GM12878 (cell line): Measurements from ENCODE around the gene CDC42BPB. TPM values are rescaled to one million over a fixed set of nuclear protein-coding genes. Genes with fewer than 3 reads are reported as not detected.

Source experiments
- ATAC-seq: fragments of 200-7000 bp; cut with Tn5 transposase; 3 replicates; pipeline ENCODE4 v1.9.1; 2020; ENCODE audit warnings: mild to moderate bottlenecking, moderate library complexity
- BruUV-seq: library from RNA; stranded (reverse); fragments of 400-500 nt; replicated peaks from 2 replicates; lab custom pipeline; 2021; lab: Mats Ljungman, UMichigan
- CTCF ChIA-PET: fragments of 300-600 bp; sonication (Branson Sonifier 250); formaldehyde crosslinking; extraction: SDS; loops from one replicate; lab custom pipeline; 2021; ENCODE audit warnings: inconsistent platforms; lab: Yijun Ruan, JAX
- POLR2A ChIA-PET: fragments of 350-600 bp; formaldehyde crosslinking; extraction: SDS; loops from one replicate; lab custom pipeline; 2021; ENCODE audit warnings: inconsistent platforms; lab: Charles Lee
- RAD21 ChIA-PET: fragments of 300-600 bp; sonication (Branson Sonifier 250); formaldehyde crosslinking; loops from one replicate; lab custom pipeline; 2023; ENCODE audit warnings: antibody characterized with exemption; ENCODE audit not compliant: unreplicated experiment; lab: Charles Lee
- SMC1A ChIA-PET: fragments of 300-600 bp; sonication (Branson Sonifier 250); formaldehyde crosslinking; loops from one replicate; lab custom pipeline; 2023; ENCODE audit not compliant: unreplicated experiment, uncharacterized antibody; lab: Charles Lee
- DNase-seq: peaks from one replicate; pipeline ENCODE4 v3.0.0-alpha.2; 2011; ENCODE audit warnings: low read depth, low spot score
- FAIRE-seq: peaks from 3 replicates; lab custom pipeline; 2011; peaks lifted over from hg19 to GRCh38; lab: Jason Lieb, UNC
- H2AFZ ChIP-seq: 2 replicates; pipeline ENCODE4 v1.6.0; 2011; ENCODE audit warnings: low read depth, low read length, control low read depth; ENCODE audit not compliant: control insufficient read depth
- H3K27ac ChIP-seq: 2 replicates; pipeline ENCODE4 v1.5.1; 2011; ENCODE audit warnings: control low read depth; ENCODE audit not compliant: control insufficient read depth, insufficient read depth
- H3K27me3 ChIP-seq, 2 experiments: replicated peaks in 1 of 2; 2 replicates each; pipeline versions ENCODE4 v1.6.0 to v1.6.1; 2011; ENCODE audit warnings: low read length in 1 of 2; ENCODE audit not compliant: control insufficient read depth in 2 of 2, insufficient read depth in 2 of 2
- H3K36me3 ChIP-seq, 2 experiments: 2 replicates each; pipeline ENCODE4 v1.5.1; 2011; ENCODE audit warnings: low read length in 1 of 2; ENCODE audit not compliant: control insufficient read depth in 2 of 2, insufficient read depth in 2 of 2
- H3K4me1 ChIP-seq: 2 replicates; pipeline ENCODE4 v1.6.1; 2011; ENCODE audit warnings: mild to moderate bottlenecking, low read length, moderate library complexity, mixed read lengths; ENCODE audit not compliant: control insufficient read depth, insufficient read depth
- H3K4me2 ChIP-seq: 2 replicates; pipeline ENCODE4 v1.6.0; 2011; ENCODE audit warnings: control low read depth; ENCODE audit not compliant: control insufficient read depth, insufficient read depth
- H3K4me3 ChIP-seq: fragments of 200-600 bp; sonication (generic); 2 replicates; pipeline ENCODE4 v1.5.1; 2016
- H3K79me2 ChIP-seq: 2 replicates; pipeline ENCODE4 v1.6.0; 2011; ENCODE audit warnings: low read length; ENCODE audit not compliant: control insufficient read depth, insufficient read depth
- H3K9ac ChIP-seq: 2 replicates; pipeline ENCODE4 v1.8.0; 2011; ENCODE audit warnings: low read length, control low read depth, mixed read lengths; ENCODE audit not compliant: control insufficient read depth, insufficient read depth
- H3K9me3 ChIP-seq: replicated peaks from 3 replicates; pipeline ENCODE4 v1.5.1; 2011; ENCODE audit warnings: mild to moderate bottlenecking, low read length; ENCODE audit not compliant: control insufficient read depth, insufficient read depth
- H4K20me1 ChIP-seq: 2 replicates; pipeline ENCODE4 v1.6.0; 2011; ENCODE audit not compliant: control insufficient read depth, insufficient read depth
- BACH1 ChIP-seq: fragments of 450-650 bp; IDR thresholded peaks from 2 replicates; pipeline ENCODE4 v1.6.1; 2017; ENCODE audit warnings: mild to moderate bottlenecking, borderline replicate concordance
- CEBPB ChIP-seq, 2 experiments: fragments of 150-350 bp in 1 of 2; IDR thresholded peaks; 2 replicates each; pipeline ENCODE4 v1.6.1; 2012 to 2014; ENCODE audit warnings: low read depth in 2 of 2, low read length in 2 of 2, borderline replicate concordance in 1 of 2, inconsistent platforms in 1 of 2
- CEBPZ ChIP-seq: fragments of 150-350 bp; IDR thresholded peaks from 2 replicates; pipeline ENCODE4 v1.6.1; 2016; ENCODE audit warnings: low read depth, low read length
- CHD2 ChIP-seq: IDR thresholded peaks from 2 replicates; pipeline ENCODE4 v1.6.1; 2011; ENCODE audit warnings: low read depth, low read length, improper control_type of control experiment, borderline replicate concordance
- CREM ChIP-seq: IDR thresholded peaks from 2 replicates; pipeline ENCODE4 v1.6.1; 2014; ENCODE audit warnings: antibody characterized with exemption, low read depth
- IKZF1 ChIP-seq: fragments of 450-650 bp; conservative IDR thresholded peaks from 2 replicates; pipeline ENCODE4 v1.6.1; 2017; ENCODE audit warnings: antibody characterized with exemption, mild to moderate bottlenecking
- MEF2B ChIP-seq: fragments of 450-650 bp; IDR thresholded peaks from 2 replicates; pipeline ENCODE4 v1.6.1; 2018; ENCODE audit warnings: mild to moderate bottlenecking, moderate library complexity; ENCODE audit not compliant: partially characterized antibody, poor library complexity, severe bottlenecking
- MXI1 ChIP-seq: fragments of 150-350 bp; IDR thresholded peaks from 2 replicates; pipeline ENCODE4 v1.6.1; 2011; ENCODE audit warnings: low read depth, mild to moderate bottlenecking, inconsistent platforms, low read length, improper control_type of control experiment
- POLR2AphosphoS5 ChIP-seq: IDR thresholded peaks from 2 replicates; pipeline ENCODE4 v1.6.1; 2011; ENCODE audit warnings: mild to moderate bottlenecking, low read length, inconsistent platforms
- SRF ChIP-seq, 2 experiments: IDR thresholded peaks; 2 replicates each; pipeline ENCODE4 v1.6.1; 2011; ENCODE audit warnings: low read depth in 2 of 2, low read length in 2 of 2, mild to moderate bottlenecking in 1 of 2, moderate library complexity in 1 of 2
- TCF7 ChIP-seq: IDR thresholded peaks from 2 replicates; pipeline ENCODE4 v1.6.1; 2014; ENCODE audit warnings: antibody characterized with exemption, borderline replicate concordance
- ZBTB11 ChIP-seq: fragments of 450-650 bp; formaldehyde crosslinking; IDR thresholded peaks from 2 replicates; pipeline ENCODE4 v1.5.0; 2022; ENCODE audit warnings: mild to moderate bottlenecking, missing genetic modification characterization
- ZBTB33 ChIP-seq: fragments of 450-650 bp; IDR thresholded peaks from 2 replicates; pipeline ENCODE4 v1.6.1; 2017; ENCODE audit warnings: mild to moderate bottlenecking
- ZSCAN29 ChIP-seq: fragments of 450-650 bp; IDR thresholded peaks from 2 replicates; pipeline ENCODE4 v1.6.1; 2017; ENCODE audit warnings: mild to moderate bottlenecking, moderate library complexity
- WGBS: methylation state at CpG from one replicate; pipeline ENCODE4 v1.1.6; 2016; ENCODE audit warnings: low lambda C conversion rate; ENCODE audit not compliant: insufficient replicate concordance, insufficient coverage; ENCODE audit errors: missing lambda C conversion rate; 5-methylcytosine and 5-hydroxymethylcytosine counted together
- in situ Hi-C: fragments of 300-500 bp; cut with MboI; formaldehyde crosslinking; loops from 9 replicates; pipeline ENCODE4 v1.14.3; 2018; ENCODE audit warnings: mixed read lengths
- intact Hi-C: fragments of 100-400 bp; cut with micrococcal nuclease; formaldehyde crosslinking; loops from one replicate; pipeline ENCODE4 v1.14.2; 2022; ENCODE audit not compliant: unreplicated experiment
- polyA plus RNA-seq, 11 experiments: library from polyadenylated mRNA; depleted of rRNA in 4 of 11; unstranded in 6 of 11; stranded (reverse) in 5 of 11; fragments of >200 nt; fragmentation: Nextera tagmentation in 4 of 11; fragmentation: Illumina TruSeq in 1 of 11; extraction: Ambion mirVana in 4 of 11; extraction: Trizol in 1 of 11; gene quantifications; 1 replicate in 1 of 11; 2 replicates in 10 of 11; pipeline versions ENCODE4 v1.2.1 to v1.2.3, GENCODE V29; 2011 to 2016; ENCODE audit warnings: inconsistent platforms in 2 of 11, missing spikeins in 2 of 11, low read depth in 1 of 11
- total RNA-seq, 4 experiments: library from RNA; depleted of rRNA in 3 of 4; stranded (reverse); fragments of >200 nt in 3 of 4; fragmentation: Illumina TruSeq in 1 of 4; extraction: Trizol in 1 of 4; gene quantifications; 2 replicates each; pipeline versions ENCODE4 v1.2.1 to v1.2.3, GENCODE V29; 2013 to 2021

Gene CDC42BPB
- total and polyA plus RNA-seq, 10 of the 15 experiments (the other 5 are each of a cell fraction or from before 2014, with no cell fraction given) = 0.42 to 22.1 (median 13.3) TPM

GRCh38 chr14:102911541-102911951 is 145.8 kb downstream of the CDC42BPB start:
- ChIA-PET SMC1A (no interaction called here), CTCF (interaction anchor here (1.2 kb wide), 1 partner anchor 126 kb away, joined by 3 read pairs; no protein-coding TSS in a partner anchor), RAD21 (no interaction called here), POLR2A (no interaction called here)
- no peak for FAIRE-seq
- no peak overlapping the region for H3K27ac ChIP-seq
- H4K20me1 ChIP-seq = no peaks in the 10 kb centered on the region
- H3K36me3 ChIP-seq = peaks cover 7 to 15% of the 10 kb centered on the region in 2 experiments; a peak in 3 of 4 replicates
- H3K79me2 ChIP-seq = no peaks in the 10 kb centered on the region
- ATAC-seq = no peak
- H3K27me3 ChIP-seq = no peaks in the 10 kb centered on the region
- TF ChIP-seq ZSCAN29 (no peak), CEBPB (IDR thresholded peaks at IDR 0.05; ENCODE audit: borderline replicate concordance in 1 of 2, low read depth in 2 of 2, low read length in 2 of 2) (no peak), CEBPZ (no peak), CREM (no peak), ZBTB33 (no peak), ZBTB11 (no peak), MEF2B (no peak), SRF (IDR thresholded peaks at IDR 0.05; ENCODE audit: low read depth in 2 of 2, low read length in 2 of 2) (no peak), CHD2 (no peak), TCF7 (no peak), IKZF1 (no peak), BACH1 (no peak), MXI1 (no peak), POLR2AphosphoS5 (no peak)
- H2AFZ ChIP-seq = no peak overlapping the region
- H3K4me1 ChIP-seq = peaks cover 10% of the 10 kb centered on the region
- 96% methylated on average over 19 of the region's 19 CpGs for WGBS
- intact Hi-C loops = loop anchor here (10.0 kb wide), 2 partner anchors 317 to 387 kb away; partner anchors contain the start of gene RCOR1
- no TSS peak for BruUV-seq
- in situ Hi-C loops = loop anchor here (5.0 kb wide), 1 partner anchor 214 kb away; no protein-coding TSS in a partner anchor
- H3K4me3 ChIP-seq = no peak overlapping the region
- no peak overlapping the region for H3K4me2 ChIP-seq
- no peaks in the 10 kb centered on the region for H3K9me3 ChIP-seq
- DNase-seq = no peak
- no peak overlapping the region for H3K9ac ChIP-seq
